ENCODE data around the gene PIAS1.

DNA sequence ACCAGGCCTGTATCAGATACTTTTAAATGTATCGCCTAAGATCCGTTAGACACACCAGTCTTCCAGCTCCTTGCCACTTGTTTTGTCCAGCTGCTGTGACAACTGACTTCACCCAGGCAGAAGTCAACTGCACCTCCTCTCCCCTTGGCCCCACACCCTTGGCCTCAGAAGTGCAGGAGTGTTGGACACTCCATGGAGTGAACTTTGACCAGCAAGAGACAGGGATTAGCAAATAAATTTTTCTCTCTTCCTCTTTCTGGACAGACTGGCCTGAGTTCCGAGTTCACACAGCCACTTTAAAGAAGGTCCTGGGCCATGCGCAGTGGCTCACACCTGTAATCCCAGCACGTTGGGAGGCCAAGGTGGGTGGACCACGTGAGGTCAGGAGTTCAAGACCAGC, 178.3 kb downstream of the PIAS1 start:
- TF ChIP-seq YY1 (IDR thresholded peaks at IDR 0.05; ENCODE audit: insufficient read depth, insufficient read length) (no peak), SUZ12 (IDR thresholded peaks at IDR 0.05; ENCODE audit: extremely low read depth, insufficient read depth, insufficient read length) (no peak)
